GM12878 (cell line): Measurements from ENCODE around the gene SLC29A4. TPM values are rescaled to one million over a fixed set of nuclear protein-coding genes. Genes with fewer than 3 reads are reported as not detected.

Experiments used
- ATAC-seq: fragments of 200-7000 bp; cut with Tn5 transposase; 3 replicates; pipeline ENCODE4 v1.9.1; 2020; ENCODE audit warnings: mild to moderate bottlenecking, moderate library complexity
- BruUV-seq: library from RNA; stranded (reverse); fragments of 400-500 nt; replicated peaks from 2 replicates; lab custom pipeline; 2021; lab: Mats Ljungman, UMichigan
- CTCF ChIA-PET: fragments of 300-600 bp; sonication (Branson Sonifier 250); formaldehyde crosslinking; extraction: SDS; loops from one replicate; lab custom pipeline; 2021; ENCODE audit warnings: inconsistent platforms; lab: Yijun Ruan, JAX
- POLR2A ChIA-PET: fragments of 350-600 bp; formaldehyde crosslinking; extraction: SDS; loops from one replicate; lab custom pipeline; 2021; ENCODE audit warnings: inconsistent platforms; lab: Charles Lee
- RAD21 ChIA-PET: fragments of 300-600 bp; sonication (Branson Sonifier 250); formaldehyde crosslinking; loops from one replicate; lab custom pipeline; 2023; ENCODE audit warnings: antibody characterized with exemption; ENCODE audit not compliant: unreplicated experiment; lab: Charles Lee
- SMC1A ChIA-PET: fragments of 300-600 bp; sonication (Branson Sonifier 250); formaldehyde crosslinking; loops from one replicate; lab custom pipeline; 2023; ENCODE audit not compliant: unreplicated experiment, uncharacterized antibody; lab: Charles Lee
- DNase-seq: peaks from one replicate; pipeline ENCODE4 v3.0.0-alpha.2; 2011; ENCODE audit warnings: low read depth, low spot score
- FAIRE-seq: peaks from 3 replicates; lab custom pipeline; 2011; peaks lifted over from hg19 to GRCh38; lab: Jason Lieb, UNC
- H2AFZ ChIP-seq: 2 replicates; pipeline ENCODE4 v1.6.0; 2011; ENCODE audit warnings: low read depth, low read length, control low read depth; ENCODE audit not compliant: control insufficient read depth
- H3K27ac ChIP-seq: 2 replicates; pipeline ENCODE4 v1.5.1; 2011; ENCODE audit warnings: control low read depth; ENCODE audit not compliant: control insufficient read depth, insufficient read depth
- H3K27me3 ChIP-seq, 2 experiments: replicated peaks in 1 of 2; 2 replicates each; pipeline versions ENCODE4 v1.6.0 to v1.6.1; 2011; ENCODE audit warnings: low read length in 1 of 2; ENCODE audit not compliant: control insufficient read depth in 2 of 2, insufficient read depth in 2 of 2
- H3K36me3 ChIP-seq, 2 experiments: 2 replicates each; pipeline ENCODE4 v1.5.1; 2011; ENCODE audit warnings: low read length in 1 of 2; ENCODE audit not compliant: control insufficient read depth in 2 of 2, insufficient read depth in 2 of 2
- H3K4me1 ChIP-seq: 2 replicates; pipeline ENCODE4 v1.6.1; 2011; ENCODE audit warnings: mild to moderate bottlenecking, low read length, moderate library complexity, mixed read lengths; ENCODE audit not compliant: control insufficient read depth, insufficient read depth
- H3K4me2 ChIP-seq: 2 replicates; pipeline ENCODE4 v1.6.0; 2011; ENCODE audit warnings: control low read depth; ENCODE audit not compliant: control insufficient read depth, insufficient read depth
- H3K4me3 ChIP-seq: fragments of 200-600 bp; sonication (generic); 2 replicates; pipeline ENCODE4 v1.5.1; 2016
- H3K79me2 ChIP-seq: 2 replicates; pipeline ENCODE4 v1.6.0; 2011; ENCODE audit warnings: low read length; ENCODE audit not compliant: control insufficient read depth, insufficient read depth
- H3K9ac ChIP-seq: 2 replicates; pipeline ENCODE4 v1.8.0; 2011; ENCODE audit warnings: low read length, control low read depth, mixed read lengths; ENCODE audit not compliant: control insufficient read depth, insufficient read depth
- H3K9me3 ChIP-seq: replicated peaks from 3 replicates; pipeline ENCODE4 v1.5.1; 2011; ENCODE audit warnings: mild to moderate bottlenecking, low read length; ENCODE audit not compliant: control insufficient read depth, insufficient read depth
- H4K20me1 ChIP-seq: 2 replicates; pipeline ENCODE4 v1.6.0; 2011; ENCODE audit not compliant: control insufficient read depth, insufficient read depth
- E2F4 ChIP-seq: IDR thresholded peaks from 2 replicates; pipeline ENCODE4 v1.6.1; 2012; ENCODE audit warnings: low read depth, low read length, improper control_type of control experiment
- ESRRA ChIP-seq: IDR thresholded peaks from 2 replicates; pipeline ENCODE4 v1.6.1; 2012; ENCODE audit warnings: mild to moderate bottlenecking, low read length, improper control_type of control experiment
- FOS ChIP-seq: IDR thresholded peaks from 3 replicates; pipeline ENCODE4 v1.6.1; 2011; ENCODE audit warnings: borderline replicate concordance; ENCODE audit not compliant: insufficient read length; ENCODE audit errors: extremely low read depth
- HSF1 ChIP-seq: fragments of 150-350 bp; IDR thresholded peaks from 2 replicates; pipeline ENCODE4 v1.6.1; 2014; ENCODE audit warnings: mild to moderate bottlenecking, low read depth, low read length
- MLLT1 ChIP-seq: fragments of 450-650 bp; IDR thresholded peaks from 2 replicates; pipeline ENCODE4 v1.6.1; 2016; ENCODE audit warnings: mild to moderate bottlenecking
- MYC ChIP-seq: IDR thresholded peaks from 2 replicates; pipeline ENCODE4 v1.6.1; 2011; ENCODE audit warnings: mild to moderate bottlenecking, low read length, moderate library complexity, inconsistent platforms; ENCODE audit not compliant: insufficient read depth, insufficient replicate concordance, insufficient read length, severe bottlenecking
- NBN ChIP-seq: fragments of 450-650 bp; IDR thresholded peaks from 2 replicates; pipeline ENCODE4 v1.6.1; 2016
- TCF3 ChIP-seq: IDR thresholded peaks from 2 replicates; pipeline ENCODE4 v1.6.1; 2012; ENCODE audit warnings: low read depth, mild to moderate bottlenecking, low read length, borderline replicate concordance; ENCODE audit not compliant: insufficient read depth
- USF2 ChIP-seq: IDR thresholded peaks from 2 replicates; pipeline ENCODE4 v1.6.1; 2011; ENCODE audit warnings: low read depth, low read length, improper control_type of control experiment, borderline replicate concordance
- ZBTB33 ChIP-seq: fragments of 450-650 bp; IDR thresholded peaks from 2 replicates; pipeline ENCODE4 v1.6.1; 2017; ENCODE audit warnings: mild to moderate bottlenecking
- WGBS: methylation state at CpG from one replicate; pipeline ENCODE4 v1.1.6; 2016; ENCODE audit warnings: low lambda C conversion rate; ENCODE audit not compliant: insufficient replicate concordance, insufficient coverage; ENCODE audit errors: missing lambda C conversion rate; 5-methylcytosine and 5-hydroxymethylcytosine counted together
- in situ Hi-C: fragments of 300-500 bp; cut with MboI; formaldehyde crosslinking; loops from 9 replicates; pipeline ENCODE4 v1.14.3; 2018; ENCODE audit warnings: mixed read lengths
- intact Hi-C: fragments of 100-400 bp; cut with micrococcal nuclease; formaldehyde crosslinking; loops from one replicate; pipeline ENCODE4 v1.14.2; 2022; ENCODE audit not compliant: unreplicated experiment
- polyA plus RNA-seq, 11 experiments: library from polyadenylated mRNA; depleted of rRNA in 4 of 11; unstranded in 6 of 11; stranded (reverse) in 5 of 11; fragments of >200 nt; fragmentation: Nextera tagmentation in 4 of 11; fragmentation: Illumina TruSeq in 1 of 11; extraction: Ambion mirVana in 4 of 11; extraction: Trizol in 1 of 11; gene quantifications; 1 replicate in 1 of 11; 2 replicates in 10 of 11; pipeline versions ENCODE4 v1.2.1 to v1.2.3, GENCODE V29; 2011 to 2016; ENCODE audit warnings: inconsistent platforms in 2 of 11, missing spikeins in 2 of 11, low read depth in 1 of 11
- total RNA-seq, 4 experiments: library from RNA; depleted of rRNA in 3 of 4; stranded (reverse); fragments of >200 nt in 3 of 4; fragmentation: Illumina TruSeq in 1 of 4; extraction: Trizol in 1 of 4; gene quantifications; 2 replicates each; pipeline versions ENCODE4 v1.2.1 to v1.2.3, GENCODE V29; 2013 to 2021

Gene SLC29A4
- total and polyA plus RNA-seq, 10 of the 15 experiments (the other 5 are each of a cell fraction or from before 2014, with no cell fraction given) = 0.11 to 0.72 (median 0.23) TPM; not detected in 3

GRCh38 chr7:5248201-5248885 is 34.4 kb upstream of the SLC29A4 start:
- ATAC-seq = no peak
- POLR2A ChIA-PET = interaction anchor here (0.7 kb wide), 1 partner anchor 139 kb away, joined by 8 read pairs; no protein-coding TSS in a partner anchor
- H3K27ac ChIP-seq = no peak overlapping the region
- H3K9me3 ChIP-seq = no peaks in the 10 kb centered on the region
- H3K27me3 ChIP-seq = no peaks in the 10 kb centered on the region
- no peak overlapping the region for H3K9ac ChIP-seq
- RAD21 ChIA-PET = no interaction called here
- whole genome bisulfite sequencing = 65% methylated on average over 31 of the region's 31 CpGs
- H3K4me3 ChIP-seq = no peak overlapping the region
- H3K79me2 ChIP-seq = no peaks in the 10 kb centered on the region
- in situ Hi-C loops = no loop called here
- no peak for DNase-seq
- no peak overlapping the region for H2AFZ ChIP-seq
- no peak overlapping the region for H3K4me2 ChIP-seq
- H3K4me1 ChIP-seq = no peaks in the 10 kb centered on the region
- SMC1A ChIA-PET = no interaction called here
- FAIRE-seq = no peak
- H3K36me3 ChIP-seq = no peaks in the 10 kb centered on the region
- BruUV-seq = no TSS peak
- CTCF ChIA-PET = no interaction called here
- H4K20me1 ChIP-seq = no peaks in the 10 kb centered on the region
- TF ChIP-seq E2F4 (no peak), HSF1 (no peak), FOS (no peak), TCF3 (no peak), ZBTB33 (no peak), NBN (no peak), MYC (no peak), MLLT1 (no peak), USF2 (no peak), ESRRA (no peak)
- TF ChIP-seq, all 136 proteins: peak for 0
- intact Hi-C loops = no loop called here
